GM19240 (cell line): Measurements from ENCODE around the gene MAML3.

ENCODE experiments used
- DNase-seq: peaks from one replicate; pipeline ENCODE4 v3.0.0; 2011; ENCODE audit warnings: low spot score; ENCODE audit not compliant: insufficient read length

MAML3 gene

GRCh38 chr4:140078366-140078765 lies 75.6 kb downstream of the MAML3 start:
- DNase-seq = no peak

GRCh38 chr4:140076307-140076706 lies 77.7 kb downstream of the MAML3 start:
- DNase-seq = no peak

- DNase-seq = no peak
Observed at GRCh38 chr4:140071806-140072205, 82.2 kb downstream of the MAML3 start.

- no peak for DNase-seq
Observed at GRCh38 chr4:140070973-140071372, 83.0 kb downstream of the MAML3 start.

GRCh38 chr4:140070366-140070765 lies 83.6 kb downstream of the MAML3 start:
- no peak for DNase-seq

- DNase-seq = no peak
Observed at GRCh38 chr4:140069066-140069465, 84.9 kb downstream of the MAML3 start.

GRCh38 chr4:140068271-140068670 lies 85.7 kb downstream of the MAML3 start:
- DNase-seq = no peak

GRCh38 chr4:140066031-140066930 lies 87.7 kb downstream of the MAML3 start:
- DNase-seq = no peak

- no peak for DNase-seq
Observed at GRCh38 chr4:140065393-140065792, 88.6 kb downstream of the MAML3 start.

- no peak for DNase-seq
Observed at GRCh38 chr4:140061659-140062289, 92.2 kb downstream of the MAML3 start.

GRCh38 chr4:140061194-140061593 lies 92.8 kb downstream of the MAML3 start:
- DNase-seq = no peak

- DNase-seq = no peak
Observed at GRCh38 chr4:140059159-140059558, 94.8 kb downstream of the MAML3 start.

- DNase-seq = no peak
Observed at GRCh38 chr4:140057701-140058100, 96.3 kb downstream of the MAML3 start.

- no peak for DNase-seq
Observed at GRCh38 chr4:140056015-140056414, 98.0 kb downstream of the MAML3 start.

GRCh38 chr4:140054861-140055260 lies 99.1 kb downstream of the MAML3 start:
- DNase-seq = no peak

GRCh38 chr4:140053185-140053584 lies 100.8 kb downstream of the MAML3 start:
- no peak for DNase-seq

GRCh38 chr4:140052050-140052449 lies 101.9 kb downstream of the MAML3 start:
- DNase-seq = no peak

GRCh38 chr4:140049849-140050637 lies 103.9 kb downstream of the MAML3 start:
- no peak for DNase-seq

- no peak for DNase-seq
Observed at GRCh38 chr4:140049024-140049848, 104.7 kb downstream of the MAML3 start.

- no peak for DNase-seq
Observed at GRCh38 chr4:140048419-140048995, 105.5 kb downstream of the MAML3 start.

GRCh38 chr4:140047786-140048185 lies 106.2 kb downstream of the MAML3 start:
- no peak for DNase-seq
